Astrocyte (in vitro differentiated cells and primary cell): ENCODE measurements around the gene NME7. TPM values are rescaled to one million over a fixed set of nuclear protein-coding genes. Genes with fewer than 3 reads are reported as not detected.
"Not testable (repeated sequence)": the region's sequence is repeated elsewhere in the genome, so short reads cannot be mapped to it uniquely, and the experiment has no call there.

Experiments
- DNase-seq: peaks from one replicate; pipeline ENCODE4 v3.0.0-alpha.2; 2010; ENCODE audit warnings: low read depth
- FAIRE-seq: peaks from 2 replicates; lab custom pipeline; 2011; peaks lifted over from hg19 to GRCh38; lab: Jason Lieb, UNC
- H2AFZ ChIP-seq: 2 replicates; pipeline ENCODE4 v1.6.0; 2012; ENCODE audit warnings: low read depth, low read length, inconsistent platforms
- H3K27ac ChIP-seq: 2 replicates; pipeline ENCODE4 v1.5.1; 2011; ENCODE audit warnings: low read depth, low read length, inconsistent platforms
- H3K27me3 ChIP-seq: 2 replicates; pipeline ENCODE4 v1.6.0; 2011; ENCODE audit warnings: low read length, inconsistent platforms; ENCODE audit not compliant: insufficient read depth
- H3K36me3 ChIP-seq: 2 replicates; pipeline ENCODE4 v1.5.1; 2011; ENCODE audit warnings: low read length, inconsistent platforms; ENCODE audit not compliant: insufficient read depth
- H3K4me1 ChIP-seq: 2 replicates; pipeline ENCODE4 v1.5.1; 2011; ENCODE audit warnings: low read length, inconsistent platforms; ENCODE audit not compliant: insufficient read depth
- H3K4me2 ChIP-seq: 2 replicates; pipeline ENCODE4 v1.6.0; 2012; ENCODE audit warnings: low read length, inconsistent platforms
- H3K4me3 ChIP-seq: 2 replicates; pipeline ENCODE4 v1.5.1; 2011; ENCODE audit warnings: low read depth, mild to moderate bottlenecking, low read length, inconsistent platforms; ENCODE audit not compliant: insufficient read depth
- H3K79me2 ChIP-seq: 2 replicates; pipeline ENCODE4 v1.6.0; 2012; ENCODE audit warnings: mild to moderate bottlenecking, low read length, inconsistent platforms; ENCODE audit not compliant: insufficient read depth
- H3K9ac ChIP-seq: 2 replicates; pipeline ENCODE4 v1.6.0; 2012; ENCODE audit warnings: mild to moderate bottlenecking, low read length, inconsistent platforms
- H3K9me3 ChIP-seq: 2 replicates; pipeline ENCODE4 v1.5.1; 2012; ENCODE audit warnings: low read depth, mild to moderate bottlenecking, low read length, inconsistent platforms; ENCODE audit not compliant: insufficient read depth
- H4K20me1 ChIP-seq: 2 replicates; pipeline ENCODE4 v1.6.0; 2012; ENCODE audit warnings: low read length, inconsistent platforms; ENCODE audit not compliant: insufficient read depth
- H3K27ac Mint-ChIP-seq: one replicate; pipeline ENCODE4 v1.8.0; 2021; ENCODE audit warnings: mild to moderate bottlenecking, mixed read lengths; ENCODE audit not compliant: unreplicated experiment
- H3K27me3 Mint-ChIP-seq: one replicate; pipeline ENCODE4 v1.8.0; 2021; ENCODE audit warnings: low read depth, mixed read lengths; ENCODE audit not compliant: unreplicated experiment
- H3K36me3 Mint-ChIP-seq: one replicate; pipeline ENCODE4 v1.8.0; 2021; ENCODE audit warnings: low read depth, mixed read lengths; ENCODE audit not compliant: unreplicated experiment
- H3K4me1 Mint-ChIP-seq: one replicate; pipeline ENCODE4 v1.8.0; 2021; ENCODE audit warnings: low read depth, mixed read lengths; ENCODE audit not compliant: unreplicated experiment
- H3K4me3 Mint-ChIP-seq: one replicate; pipeline ENCODE4 v1.8.0; 2021; ENCODE audit warnings: mild to moderate bottlenecking, moderate library complexity, mixed read lengths; ENCODE audit not compliant: unreplicated experiment
- H3K9me3 Mint-ChIP-seq: one replicate; pipeline ENCODE4 v1.8.0; 2021; ENCODE audit warnings: mild to moderate bottlenecking, mixed read lengths; ENCODE audit not compliant: unreplicated experiment
- EZH2 ChIP-seq: IDR thresholded peaks from 2 replicates; pipeline ENCODE4 v1.6.1; 2012; ENCODE audit warnings: mild to moderate bottlenecking, low read length, inconsistent platforms; ENCODE audit not compliant: insufficient read depth
- total RNA-seq: library from RNA; stranded (reverse); gene quantifications from 2 replicates; pipeline ENCODE4 v1.2.1, GENCODE V29; 2021
- TF ChIP-seq, protein P1 (sequence below): IDR thresholded peaks from 2 replicates; pipeline ENCODE4 v1.5.1; 2011; ENCODE audit warnings: low read depth, mild to moderate bottlenecking, inconsistent platforms, low read length, moderate library complexity; ENCODE audit not compliant: insufficient read depth

Gene NME7
- total RNA-seq, 1 donor from 2014 or later = 21.2 TPM

DNA sequence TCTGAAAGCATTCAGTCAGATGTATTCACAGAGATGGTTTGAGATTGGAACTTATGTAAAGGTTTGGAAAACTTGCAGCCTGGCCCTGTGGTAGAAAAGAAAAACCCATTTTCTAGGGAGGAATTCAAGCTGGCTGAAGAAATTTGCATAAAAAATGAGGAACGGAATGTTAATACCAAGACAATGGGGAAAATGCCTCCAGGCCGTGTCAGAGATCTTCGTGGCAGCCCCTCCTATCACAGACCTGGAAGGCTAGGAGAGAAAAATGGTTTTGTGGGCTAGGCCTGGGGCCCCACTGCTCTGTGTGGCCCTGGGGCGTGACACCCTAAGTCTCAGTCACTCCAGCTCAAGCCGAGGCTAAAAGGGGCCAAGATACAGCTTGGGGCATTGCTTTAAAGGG, 26.7 kb downstream of the NME7 start:
- Mint-ChIP-seq H3K27ac (no peak overlapping the region), H3K27me3 (no peaks in the 10 kb centered on the region)
- no peak overlapping the region for H3K4me2 ChIP-seq

DNA sequence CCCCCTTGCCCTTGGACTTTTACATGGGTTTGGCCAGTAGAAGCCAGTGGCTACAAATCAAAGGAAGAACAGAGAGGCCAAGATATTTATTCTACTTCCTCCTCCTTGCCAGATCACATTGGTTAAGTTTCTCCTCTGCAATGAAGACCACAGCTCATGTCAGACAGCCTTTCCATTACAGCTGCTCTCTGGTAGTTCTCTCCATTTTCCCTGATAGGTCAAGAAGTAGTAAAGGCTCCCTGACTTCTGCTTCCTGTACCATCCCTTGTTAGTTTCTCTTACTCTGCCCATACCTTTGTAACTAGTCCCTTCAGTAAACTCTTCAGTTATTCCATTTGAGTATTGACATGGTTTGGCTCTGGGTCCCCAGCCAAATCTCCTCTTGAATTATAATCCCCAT, 27.8 kb downstream of the NME7 start:
- peaks cover 6% of the 10 kb centered on the region for H3K9me3 Mint-ChIP-seq
- TF ChIP-seq EZH2 = no peak
- TF ChIP-seq, protein P1, sequence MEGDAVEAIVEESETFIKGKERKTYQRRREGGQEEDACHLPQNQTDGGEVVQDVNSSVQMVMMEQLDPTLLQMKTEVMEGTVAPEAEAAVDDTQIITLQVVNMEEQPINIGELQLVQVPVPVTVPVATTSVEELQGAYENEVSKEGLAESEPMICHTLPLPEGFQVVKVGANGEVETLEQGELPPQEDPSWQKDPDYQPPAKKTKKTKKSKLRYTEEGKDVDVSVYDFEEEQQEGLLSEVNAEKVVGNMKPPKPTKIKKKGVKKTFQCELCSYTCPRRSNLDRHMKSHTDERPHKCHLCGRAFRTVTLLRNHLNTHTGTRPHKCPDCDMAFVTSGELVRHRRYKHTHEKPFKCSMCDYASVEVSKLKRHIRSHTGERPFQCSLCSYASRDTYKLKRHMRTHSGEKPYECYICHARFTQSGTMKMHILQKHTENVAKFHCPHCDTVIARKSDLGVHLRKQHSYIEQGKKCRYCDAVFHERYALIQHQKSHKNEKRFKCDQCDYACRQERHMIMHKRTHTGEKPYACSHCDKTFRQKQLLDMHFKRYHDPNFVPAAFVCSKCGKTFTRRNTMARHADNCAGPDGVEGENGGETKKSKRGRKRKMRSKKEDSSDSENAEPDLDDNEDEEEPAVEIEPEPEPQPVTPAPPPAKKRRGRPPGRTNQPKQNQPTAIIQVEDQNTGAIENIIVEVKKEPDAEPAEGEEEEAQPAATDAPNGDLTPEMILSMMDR = no peak

More for the DNA sequence above, 26.7 kb downstream of the NME7 start:
- no peak overlapping the region for H3K27ac ChIP-seq
- no peaks in the 10 kb centered on the region for H3K4me1 ChIP-seq
- TF ChIP-seq EZH2 = no peak
- TF ChIP-seq, protein P1 = no peak
- H3K36me3 ChIP-seq = no peaks in the 10 kb centered on the region
- peaks cover 10% of the 10 kb centered on the region for H3K36me3 Mint-ChIP-seq
- no peak overlapping the region for H2AFZ ChIP-seq
- DNase-seq (no peak), FAIRE-seq (no peak)
- no peaks in the 10 kb centered on the region for H3K79me2 ChIP-seq
- no peaks in the 10 kb centered on the region for H3K27me3 ChIP-seq
- peaks cover under 1% of the 10 kb centered on the region for H3K4me1 Mint-ChIP-seq
- H3K9me3 ChIP-seq = no peaks in the 10 kb centered on the region
- no peak overlapping the region for H3K4me3 Mint-ChIP-seq
- peaks cover 4% of the 10 kb centered on the region for H3K9me3 Mint-ChIP-seq
- peaks cover 1% of the 10 kb centered on the region for H4K20me1 ChIP-seq
- H3K9ac ChIP-seq = no peak overlapping the region
- H3K4me3 ChIP-seq = no peak overlapping the region

DNA sequence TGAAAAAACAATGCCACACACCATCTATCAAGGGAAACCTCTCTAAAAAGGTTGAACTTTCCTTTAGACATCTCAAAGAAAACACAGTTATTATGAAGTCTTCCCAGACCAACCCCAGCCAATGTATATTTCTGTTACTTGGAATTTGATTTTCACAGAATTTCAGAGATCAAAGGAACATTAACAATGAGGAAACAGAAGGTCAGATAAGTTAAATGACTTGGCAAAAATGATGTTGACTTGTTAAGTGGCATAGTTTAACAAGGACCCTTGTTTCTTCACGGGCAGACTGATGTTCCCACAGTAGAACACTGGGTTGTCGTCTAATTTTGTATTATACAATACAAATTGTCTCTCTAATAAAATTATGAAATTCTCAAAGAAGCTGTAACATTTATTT, 29.0 kb downstream of the NME7 start:
- H3K27ac Mint-ChIP-seq = no peak overlapping the region
- no peak overlapping the region for H2AFZ ChIP-seq
- H4K20me1 ChIP-seq = no peaks in the 10 kb centered on the region
- no peaks in the 10 kb centered on the region for H3K79me2 ChIP-seq
- no peak overlapping the region for H3K4me2 ChIP-seq
- DNase-seq (no peak), FAIRE-seq (no peak)
- peaks cover 6% of the 10 kb centered on the region for H3K9me3 Mint-ChIP-seq
- no peaks in the 10 kb centered on the region for H3K36me3 ChIP-seq
- no peak overlapping the region for H3K4me3 Mint-ChIP-seq
- no peaks in the 10 kb centered on the region for H3K27me3 ChIP-seq
- H3K36me3 Mint-ChIP-seq = peaks cover 18% of the 10 kb centered on the region
- no peak overlapping the region for H3K9ac ChIP-seq
- H3K27me3 Mint-ChIP-seq = no peaks in the 10 kb centered on the region
- H3K27ac ChIP-seq = no peak overlapping the region
- H3K4me3 ChIP-seq = no peak overlapping the region
- TF ChIP-seq, protein P1 = no peak
- no peak for TF ChIP-seq EZH2
- H3K4me1 ChIP-seq = no peaks in the 10 kb centered on the region
- H3K4me1 Mint-ChIP-seq = peaks cover 1% of the 10 kb centered on the region
- no peaks in the 10 kb centered on the region for H3K9me3 ChIP-seq

More for the DNA sequence above, 27.8 kb downstream of the NME7 start:
- no peak overlapping the region for H3K9ac ChIP-seq
- no peak overlapping the region for H3K27ac ChIP-seq
- H3K4me2 ChIP-seq = no peak overlapping the region
- Mint-ChIP-seq H3K36me3 (peaks cover 15% of the 10 kb centered on the region), H3K27ac (no peak overlapping the region), H3K4me3 (no peak overlapping the region), H3K4me1 (no peaks in the 10 kb centered on the region), H3K27me3 (no peaks in the 10 kb centered on the region)
- H4K20me1 ChIP-seq = no peaks in the 10 kb centered on the region
- H3K4me3 ChIP-seq = no peak overlapping the region
- no peaks in the 10 kb centered on the region for H3K79me2 ChIP-seq
- no peaks in the 10 kb centered on the region for H3K4me1 ChIP-seq
- H3K36me3 ChIP-seq = no peaks in the 10 kb centered on the region
- no peak overlapping the region for H2AFZ ChIP-seq
- H3K27me3 ChIP-seq = no peaks in the 10 kb centered on the region
- no peaks in the 10 kb centered on the region for H3K9me3 ChIP-seq
- DNase-seq (no peak), FAIRE-seq (no peak)

DNA sequence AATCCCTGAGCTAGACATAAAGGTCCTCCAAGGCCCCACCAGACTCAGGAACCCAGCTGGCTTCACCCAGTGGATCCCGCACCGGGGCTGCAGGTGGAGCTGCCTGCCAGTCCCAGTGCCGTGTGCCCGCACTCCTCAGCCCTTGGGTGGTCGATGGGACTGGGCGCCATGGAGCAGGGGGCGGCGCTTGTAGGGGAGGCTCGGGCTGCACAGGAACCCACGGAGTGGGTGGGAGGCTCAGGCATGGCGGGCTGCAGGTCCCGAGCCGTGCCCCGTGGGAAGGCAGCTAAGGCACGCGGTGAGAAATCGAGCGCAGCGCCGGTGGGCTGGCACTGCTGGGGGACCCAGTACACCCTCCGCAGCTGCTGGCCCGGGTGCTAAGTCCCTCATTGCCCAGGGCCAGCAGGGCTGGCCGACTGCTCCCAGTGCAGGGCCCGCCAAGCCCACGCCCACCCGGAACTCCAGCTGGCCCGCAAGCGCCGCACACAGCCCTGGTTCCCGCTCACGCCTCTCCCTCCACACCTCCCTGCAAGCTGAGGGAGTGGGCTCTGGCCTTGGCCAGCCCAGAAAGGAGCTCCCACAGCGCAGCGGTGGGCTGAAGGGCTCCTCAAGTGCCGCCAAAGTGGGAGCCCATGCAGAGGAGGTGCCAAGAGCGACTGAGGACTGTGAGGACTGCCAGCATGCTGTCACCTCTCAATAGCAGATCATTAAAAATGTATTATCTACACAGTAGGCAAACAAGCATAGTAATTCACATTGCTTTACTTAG, 30.5 kb downstream of the NME7 start:
- not testable (repeated sequence) for H3K27ac Mint-ChIP-seq, H3K4me1 ChIP-seq, H3K27me3 Mint-ChIP-seq, H4K20me1 ChIP-seq, H3K27ac ChIP-seq, FAIRE-seq, H3K4me3 ChIP-seq, DNase-seq, H2AFZ ChIP-seq, H3K4me1 Mint-ChIP-seq, H3K9ac ChIP-seq, H3K9me3 Mint-ChIP-seq, H3K36me3 ChIP-seq, H3K79me2 ChIP-seq, H3K4me3 Mint-ChIP-seq, H3K27me3 ChIP-seq, H3K4me2 ChIP-seq, H3K9me3 ChIP-seq
- H3K36me3 Mint-ChIP-seq = peaks cover 20% of the 10 kb centered on the region
